Kidney tubule cell (primary cell): ENCODE results near the gene ATP4A.

Experiments used
- DNase-seq: peaks from one replicate; pipeline ENCODE4 v3.0.0-alpha.2; 2018; ENCODE audit warnings: low spot score

Gene ATP4A

GRCh38 chr19:35565016-35565856, 1.8 kb upstream of the ATP4A start:
- no peak for DNase-seq

DNA sequence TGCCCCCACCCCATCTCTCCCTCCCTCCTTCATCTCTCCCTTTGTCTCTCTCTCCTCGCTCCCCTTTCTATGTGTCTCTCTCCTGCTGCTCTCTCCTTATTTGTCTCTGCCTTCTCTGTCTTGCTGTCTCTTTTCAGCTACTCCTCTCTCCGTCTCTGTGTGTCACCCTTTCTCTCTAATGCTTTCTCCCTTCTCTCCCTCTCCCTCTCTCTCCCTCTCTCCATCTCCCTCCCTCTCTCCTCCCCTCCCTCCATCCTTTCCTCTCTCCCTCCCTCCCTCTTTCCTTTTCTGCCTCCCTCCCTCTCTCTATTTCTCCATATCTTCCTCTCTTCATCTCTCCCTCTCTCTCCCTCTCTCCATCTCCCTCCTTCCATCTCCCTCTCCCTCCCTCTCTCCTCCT, 682 bp downstream of the ATP4A start:
- no peak for DNase-seq

- DNase-seq = no peak
These were observed 1.1 kb downstream of the ATP4A start for GRCh38 chr19:35562336-35562735.

DNA sequence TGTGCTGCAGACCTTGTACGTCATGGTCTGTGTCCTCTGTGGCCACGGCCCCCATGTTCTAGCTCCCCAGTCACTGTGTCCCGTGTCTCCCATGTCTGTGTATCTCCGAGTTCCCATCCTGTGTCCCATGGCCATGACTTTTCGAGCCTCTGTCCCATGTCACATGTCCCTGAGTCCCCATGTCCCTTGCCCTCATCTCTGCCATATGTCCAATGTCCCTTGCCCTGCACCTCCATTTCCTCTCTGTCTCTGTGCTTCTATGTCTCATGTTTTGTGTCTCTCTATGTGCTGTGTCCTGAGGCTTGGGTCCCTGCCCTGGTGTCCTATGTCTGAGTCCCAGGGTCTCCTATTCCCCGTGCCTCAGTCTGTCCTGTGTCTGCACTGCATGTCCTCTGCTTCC, 2.0 kb downstream of the ATP4A start:
- DNase-seq = no peak

- no peak for DNase-seq
These were observed 2.8 kb downstream of the ATP4A start for GRCh38 chr19:35560677-35561076.

GRCh38 chr19:35560271-35560670, 3.2 kb downstream of the ATP4A start:
- no peak for DNase-seq

- DNase-seq = no peak
These were observed 3.7 kb downstream of the ATP4A start for GRCh38 chr19:35559781-35560180.

DNA sequence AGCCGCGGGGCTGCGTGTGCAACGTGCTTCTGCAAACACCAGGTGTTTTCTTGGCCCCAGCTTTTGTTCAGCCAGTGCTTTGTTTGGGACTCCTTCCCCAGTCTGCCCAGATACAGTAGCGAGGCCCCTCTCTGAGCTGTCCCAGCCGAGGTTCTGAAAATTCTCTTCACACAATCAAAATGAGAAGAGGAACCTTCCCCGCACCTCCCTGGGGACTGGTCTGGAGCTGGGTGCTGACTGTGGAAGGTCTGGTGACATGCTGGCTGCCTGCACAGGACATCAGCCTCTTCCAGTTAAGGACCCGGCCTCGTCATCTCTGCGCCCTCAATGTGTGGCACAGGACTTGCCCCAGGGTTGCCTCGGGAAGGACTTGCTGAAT, 4.2 kb downstream of the ATP4A start:
- DNase-seq = no peak

- DNase-seq = no peak
These were observed 4.8 kb downstream of the ATP4A start for GRCh38 chr19:35558400-35559280.

GRCh38 chr19:35557539-35558399, 5.7 kb downstream of the ATP4A start:
- peak; percentile 25 for DNase-seq

- no peak for DNase-seq
These were observed 6.5 kb downstream of the ATP4A start for GRCh38 chr19:35556846-35557538.

GRCh38 chr19:35556025-35556590, 7.3 kb downstream of the ATP4A start:
- no peak for DNase-seq

DNA sequence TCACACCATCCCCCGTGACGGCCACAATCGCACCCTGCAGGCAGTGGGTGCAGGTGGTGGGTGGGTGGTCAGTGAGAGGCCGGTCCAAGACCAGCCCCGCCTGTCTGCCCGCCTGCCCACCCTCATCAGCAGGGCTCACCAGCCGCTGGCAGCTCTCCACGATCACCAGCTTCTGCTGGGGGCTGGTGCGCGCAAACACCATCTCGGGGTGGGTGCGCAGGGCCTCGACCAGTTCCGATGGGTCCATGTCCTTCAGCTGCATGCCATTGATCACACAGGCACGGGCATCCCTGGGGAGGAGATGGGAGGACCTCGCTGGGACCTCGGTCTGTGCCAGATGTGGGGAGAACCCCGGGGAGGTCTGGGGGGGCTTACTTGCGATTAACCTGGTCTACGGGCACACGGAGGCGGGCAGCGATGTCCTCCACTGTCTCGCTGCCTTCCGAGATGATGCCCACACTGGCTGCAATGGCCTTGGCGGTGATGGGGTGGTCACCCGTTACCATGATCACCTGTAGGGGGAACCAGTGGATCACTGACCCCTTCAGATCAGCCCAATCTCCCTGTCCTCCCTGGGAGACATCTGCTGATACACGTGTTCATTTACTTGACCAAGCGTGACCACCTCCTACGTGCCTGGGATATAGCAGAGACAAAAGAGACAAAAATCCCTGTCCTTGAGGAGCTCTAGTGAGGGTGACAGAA, 8.0 kb downstream of the ATP4A start:
- DNase-seq = peak; percentile 64

DNA sequence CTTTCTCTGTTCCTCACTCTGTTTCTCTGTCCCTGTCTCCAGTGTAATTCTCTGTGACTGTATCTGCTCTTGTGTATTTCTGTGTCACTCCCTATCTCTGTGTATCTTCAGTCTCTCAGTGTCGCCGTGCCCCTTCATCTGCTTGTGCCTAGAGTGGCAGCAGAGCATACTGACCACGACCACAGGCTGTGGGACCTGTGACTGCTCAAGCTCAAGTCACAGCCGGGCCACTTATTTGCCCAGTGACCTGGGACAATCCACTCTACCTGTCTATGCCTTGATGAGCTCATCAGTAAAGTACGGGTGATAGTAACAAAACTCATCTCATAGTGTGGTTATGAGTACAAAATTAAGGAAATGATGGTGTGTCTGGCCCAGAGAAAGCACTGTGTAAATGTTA, 9.4 kb downstream of the ATP4A start:
- no peak for DNase-seq

DNA sequence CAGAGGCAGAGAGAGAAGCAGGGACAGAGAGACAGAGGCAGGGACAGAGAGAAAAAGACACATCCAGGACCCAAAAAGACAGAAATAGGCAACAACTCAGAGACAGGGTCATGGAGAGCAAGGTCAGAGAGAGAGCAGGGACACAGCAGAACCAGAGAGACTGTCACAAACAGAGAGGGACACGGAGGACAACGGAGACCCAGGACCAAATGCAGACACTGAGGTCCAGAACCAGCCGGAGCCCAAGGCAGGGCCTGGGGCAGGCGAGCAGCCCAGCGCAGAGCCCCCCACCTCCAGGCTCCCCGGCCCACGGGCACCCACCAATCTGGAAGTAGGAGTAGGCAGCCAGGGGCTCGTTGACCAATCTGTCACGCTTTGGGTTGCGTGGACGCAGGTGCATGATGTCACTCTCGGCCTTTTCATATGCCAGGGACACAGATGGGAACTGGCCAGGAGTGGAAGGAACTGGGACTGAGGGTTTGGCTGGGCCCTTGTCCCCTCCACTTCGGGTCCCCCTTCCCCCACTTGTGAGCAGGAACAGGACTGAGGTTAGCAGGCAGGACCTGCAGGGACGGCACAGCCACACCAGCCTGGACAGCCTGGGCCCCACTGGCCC, 10.0 kb downstream of the ATP4A start:
- no peak for DNase-seq

GRCh38 chr19:35552534-35553384, 10.7 kb downstream of the ATP4A start:
- no peak for DNase-seq

GRCh38 chr19:35551091-35551810, 12.2 kb downstream of the ATP4A start:
- DNase-seq = no peak

DNA sequence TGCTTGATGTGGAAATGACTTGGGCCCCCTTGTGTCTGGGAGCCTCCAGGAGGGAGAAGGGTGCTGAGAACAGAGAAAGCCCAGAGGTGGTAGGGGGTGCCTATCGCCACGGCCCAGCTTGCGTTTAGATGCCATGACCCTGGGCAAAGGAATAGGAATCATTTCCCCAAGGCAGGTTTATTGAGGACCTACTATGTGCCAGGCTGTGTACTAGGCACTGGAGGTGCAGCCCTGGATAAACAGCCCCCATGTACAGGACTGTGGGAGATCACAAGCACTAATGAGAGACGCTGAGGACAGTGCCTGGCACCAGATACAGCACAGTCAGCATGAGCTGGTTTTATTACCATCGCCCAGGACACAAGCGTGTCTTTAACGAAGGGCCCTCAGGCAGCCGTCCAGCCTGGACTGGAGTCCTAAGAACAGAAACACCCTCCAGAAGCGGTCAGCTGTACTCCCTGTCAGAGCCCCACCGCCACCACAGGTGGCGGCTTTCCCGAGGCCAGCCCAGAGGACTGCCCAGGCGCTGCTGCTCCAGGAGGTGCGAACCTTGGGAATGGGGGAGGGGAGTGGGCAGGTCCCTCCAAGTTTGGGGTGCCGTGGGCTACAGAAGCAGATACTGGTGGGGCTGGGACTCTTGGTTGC, 13.5 kb downstream of the ATP4A start:
- DNase-seq = no peak
